ENCODE data around the gene TMEM108.

The TMEM108 gene

GRCh38 chr3:133419151-133419909 lies 381.1 kb downstream of the TMEM108 start:
- no peaks in the 10 kb centered on the region for H3K36me3 Mint-ChIP-seq (ENCODE audit: low read depth)
- H3K27ac Mint-ChIP-seq: no peak overlapping the region
- DNase-seq: no peak
- H3K9me3 Mint-ChIP-seq: no peaks in the 10 kb centered on the region
- H3K4me3 Mint-ChIP-seq: no peak overlapping the region
- H3K27me3 Mint-ChIP-seq: peaks cover 2% of the 10 kb centered on the region
- peaks cover 6% of the 10 kb centered on the region for H3K4me1 Mint-ChIP-seq (ENCODE audit: low read depth)

DNA sequence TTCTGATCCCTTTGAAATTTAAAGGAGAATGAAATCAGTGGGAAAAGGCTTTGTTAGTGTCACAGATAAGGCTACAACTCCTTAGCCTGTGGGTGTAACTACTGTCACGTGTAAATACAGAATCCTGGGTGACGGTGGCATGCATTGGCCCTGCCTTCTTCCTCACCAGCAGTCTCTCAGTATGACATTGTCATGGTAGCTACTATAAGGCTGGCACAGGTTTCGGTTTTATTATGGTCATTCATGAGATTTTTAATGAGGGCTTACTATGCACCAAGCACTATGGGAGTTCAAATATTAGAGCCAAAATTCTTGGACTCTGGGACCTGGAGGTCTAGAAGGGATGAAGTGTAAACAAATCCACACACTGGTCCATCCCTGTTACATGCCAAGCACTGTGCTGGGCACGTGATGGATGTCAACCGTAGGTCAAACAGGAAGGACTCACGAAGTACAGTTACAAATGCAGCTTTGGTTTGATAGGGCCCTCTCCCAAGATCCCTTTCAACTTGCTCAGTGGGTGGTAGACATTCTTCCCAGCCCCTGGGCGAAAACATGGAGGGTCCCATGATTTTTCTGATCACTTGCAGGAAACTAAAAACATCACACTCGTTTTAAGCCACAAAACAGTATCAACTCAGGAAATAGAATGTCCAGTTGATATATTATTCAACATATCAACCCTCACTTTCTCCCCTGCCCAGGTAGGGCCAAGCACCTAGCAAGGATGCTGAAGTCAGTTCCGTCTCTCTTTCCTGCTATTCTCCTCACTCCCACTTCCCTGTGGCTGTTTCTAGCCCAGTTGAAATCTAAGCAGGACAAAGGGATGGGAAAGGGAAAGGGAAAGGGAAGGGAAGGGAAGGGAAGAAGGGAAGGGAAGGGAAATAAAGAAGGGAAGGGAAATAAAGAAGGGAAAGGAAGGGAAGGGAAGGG lies 387.0 kb downstream of the TMEM108 start:
- H3K27ac Mint-ChIP-seq: peak overlapping the region; percentile 61
- no peak overlapping the region for H3K4me3 Mint-ChIP-seq

GRCh38 chr3:133425898-133426297 lies 387.7 kb downstream of the TMEM108 start:
- Mint-ChIP-seq H3K9me3 (no peaks in the 10 kb centered on the region), H3K36me3 (ENCODE audit: low read depth) (no peaks in the 10 kb centered on the region), H3K27ac (no peak overlapping the region), H3K27me3 (peaks cover 2% of the 10 kb centered on the region), H3K4me3 (no peak overlapping the region), H3K4me1 (ENCODE audit: low read depth) (peaks cover 15% of the 10 kb centered on the region)
- no peak for DNase-seq

More for the DNA sequence above, 387.0 kb downstream of the TMEM108 start:
- peaks cover 15% of the 10 kb centered on the region for H3K4me1 Mint-ChIP-seq (ENCODE audit: low read depth)
- DNase-seq: no peak
- H3K27me3 Mint-ChIP-seq: peaks cover 2% of the 10 kb centered on the region
- H3K36me3 Mint-ChIP-seq (ENCODE audit: low read depth): no peaks in the 10 kb centered on the region
- H3K9me3 Mint-ChIP-seq: no peaks in the 10 kb centered on the region

DNA sequence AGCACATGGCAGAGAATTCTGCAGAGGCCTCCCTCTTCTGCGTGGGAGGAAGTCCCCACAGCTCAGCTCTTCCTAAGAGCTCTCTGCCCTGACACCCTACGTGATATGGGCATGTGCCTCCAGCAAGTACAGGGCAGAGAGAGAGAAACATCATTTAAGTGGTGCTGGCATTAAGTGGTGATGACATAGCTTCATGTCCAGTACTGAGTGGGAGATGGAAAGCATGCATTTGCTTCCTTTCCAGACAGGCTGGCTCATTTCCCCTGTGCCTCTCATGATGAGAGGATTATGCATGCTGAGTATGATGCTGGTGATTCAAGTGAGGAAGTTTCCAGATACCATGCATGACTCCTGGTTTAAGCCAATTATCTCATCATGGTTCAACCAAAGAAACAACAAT lies 388.5 kb downstream of the TMEM108 start:
- Mint-ChIP-seq H3K9me3 (no peaks in the 10 kb centered on the region), H3K27ac (no peak overlapping the region), H3K27me3 (peaks cover 2% of the 10 kb centered on the region), H3K4me1 (ENCODE audit: low read depth) (peaks cover 15% of the 10 kb centered on the region), H3K36me3 (ENCODE audit: low read depth) (no peaks in the 10 kb centered on the region), H3K4me3 (no peak overlapping the region)
- DNase-seq: no peak

DNA sequence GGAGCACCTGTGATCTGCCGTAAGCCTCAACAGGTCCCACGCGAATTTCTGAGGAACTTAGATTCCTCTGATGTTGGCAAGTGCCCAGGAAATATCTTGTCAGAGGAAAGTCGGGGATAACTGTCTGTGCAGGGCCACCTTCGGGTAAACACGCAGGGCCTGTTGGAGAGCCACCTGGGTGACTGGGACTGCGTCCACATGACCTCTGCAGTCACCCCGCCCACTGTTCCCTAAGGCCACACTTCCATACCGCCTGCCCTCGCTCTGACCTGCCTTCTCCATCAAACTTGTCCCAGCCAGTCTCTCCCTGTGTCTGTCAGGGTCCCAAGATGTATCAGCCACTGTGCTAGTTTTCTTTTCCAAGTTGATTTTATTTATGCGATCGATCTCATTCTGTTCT lies 390.4 kb downstream of the TMEM108 start:
- DNase-seq: no peak
- Mint-ChIP-seq H3K27ac (no peak overlapping the region), H3K4me1 (ENCODE audit: low read depth) (peaks cover 13% of the 10 kb centered on the region), H3K9me3 (no peaks in the 10 kb centered on the region), H3K36me3 (ENCODE audit: low read depth) (no peaks in the 10 kb centered on the region), H3K4me3 (no peak overlapping the region), H3K27me3 (peaks cover 2% of the 10 kb centered on the region)

DNA sequence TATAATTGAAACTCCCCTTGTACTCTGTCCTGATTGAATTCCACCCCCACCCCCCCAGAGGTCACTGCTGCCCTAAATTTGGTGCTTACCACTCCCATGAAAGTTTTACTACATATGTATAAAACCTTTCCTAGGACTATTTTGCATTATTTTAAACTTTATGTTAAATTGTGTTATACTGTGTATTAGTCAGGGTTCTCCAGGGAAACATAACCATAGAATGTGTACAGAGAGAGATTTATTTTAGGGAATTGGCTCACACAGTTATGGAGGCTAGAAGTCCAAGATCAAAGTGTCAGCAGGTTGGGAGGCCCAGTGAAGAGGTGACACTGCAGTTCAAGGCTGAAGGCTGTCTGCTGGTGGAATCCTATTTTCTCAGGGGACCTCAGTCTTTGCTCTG lies 390.9 kb downstream of the TMEM108 start:
- Mint-ChIP-seq H3K4me3 (no peak overlapping the region), H3K36me3 (ENCODE audit: low read depth) (no peaks in the 10 kb centered on the region), H3K27me3 (no peaks in the 10 kb centered on the region), H3K4me1 (ENCODE audit: low read depth) (peaks cover 9% of the 10 kb centered on the region), H3K9me3 (no peaks in the 10 kb centered on the region), H3K27ac (no peak overlapping the region)
- DNase-seq: no peak

DNA sequence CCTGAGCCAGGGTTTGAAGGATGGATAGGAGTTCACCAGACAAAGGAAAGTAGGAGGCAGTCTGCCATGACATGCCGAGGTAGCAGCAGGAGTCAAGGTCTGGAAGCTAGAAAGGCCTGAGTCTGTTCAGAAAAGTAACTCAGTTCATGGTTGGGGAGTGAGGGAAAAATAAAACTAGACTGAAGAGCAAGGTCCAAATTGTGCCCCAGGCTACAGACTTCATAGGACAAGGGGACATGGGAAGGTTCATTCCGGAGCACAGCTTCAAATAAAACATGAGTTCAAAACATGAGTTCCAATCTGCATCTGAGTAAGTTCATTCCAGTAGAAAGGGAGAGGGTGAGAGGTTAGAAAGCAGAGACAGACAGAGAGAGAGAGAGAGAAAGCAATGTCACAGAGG lies 401.4 kb downstream of the TMEM108 start:
- no peak overlapping the region for H3K4me3 Mint-ChIP-seq
- no peak overlapping the region for H3K27ac Mint-ChIP-seq
- DNase-seq: no peak
- H3K27me3 Mint-ChIP-seq: no peaks in the 10 kb centered on the region
- H3K36me3 Mint-ChIP-seq (ENCODE audit: low read depth): no peaks in the 10 kb centered on the region
- H3K9me3 Mint-ChIP-seq: peaks cover 12% of the 10 kb centered on the region
- peaks cover 37% of the 10 kb centered on the region for H3K4me1 Mint-ChIP-seq (ENCODE audit: low read depth)

DNA sequence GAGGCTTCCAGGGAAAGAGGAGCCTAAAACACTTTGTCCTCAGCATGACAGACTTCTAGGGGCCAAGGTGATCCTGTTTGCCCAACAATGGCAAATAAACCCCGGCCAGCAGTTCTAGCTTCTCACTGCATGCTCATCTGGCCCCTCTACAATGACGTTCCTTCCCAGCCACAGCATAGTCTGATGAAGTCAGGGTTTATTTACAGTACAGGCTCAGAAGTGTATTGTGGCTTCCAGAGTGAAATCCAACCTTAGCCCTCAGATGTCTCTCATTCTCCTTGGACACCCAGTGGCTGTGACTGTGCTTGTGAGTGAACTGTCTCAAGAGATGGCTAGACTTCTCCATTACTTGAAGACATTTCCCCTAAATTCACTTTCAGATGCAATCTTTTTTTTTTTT lies 402.5 kb downstream of the TMEM108 start:
- H3K4me1 Mint-ChIP-seq (ENCODE audit: low read depth): peaks cover 42% of the 10 kb centered on the region
- no peaks in the 10 kb centered on the region for H3K27me3 Mint-ChIP-seq
- H3K27ac Mint-ChIP-seq: no peak overlapping the region
- peaks cover 12% of the 10 kb centered on the region for H3K9me3 Mint-ChIP-seq
- H3K36me3 Mint-ChIP-seq (ENCODE audit: low read depth): no peaks in the 10 kb centered on the region
- no peak for DNase-seq
- H3K4me3 Mint-ChIP-seq: no peak overlapping the region

DNA sequence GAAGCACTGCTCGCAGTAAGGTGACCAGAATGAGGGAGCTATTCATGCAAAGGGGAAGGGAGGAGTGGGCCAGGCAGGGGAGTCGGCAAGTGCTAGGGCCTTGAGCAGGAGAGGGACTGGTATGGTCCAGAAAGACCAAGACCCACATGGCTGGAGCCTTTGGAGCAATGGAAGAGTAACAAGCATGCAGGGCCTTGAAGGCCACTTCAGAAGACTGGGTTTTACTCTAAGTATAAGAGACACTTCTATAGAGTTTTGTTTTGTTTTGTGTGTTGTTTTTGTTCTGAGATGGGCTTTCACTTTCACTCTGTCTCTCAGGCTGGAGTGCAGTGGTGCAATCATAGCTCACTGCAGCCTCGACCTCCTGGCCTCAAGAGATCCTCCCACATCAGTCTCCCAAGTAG lies 403.7 kb downstream of the TMEM108 start:
- H3K36me3 Mint-ChIP-seq (ENCODE audit: low read depth): no peaks in the 10 kb centered on the region
- H3K9me3 Mint-ChIP-seq: peaks cover 12% of the 10 kb centered on the region
- peaks cover 42% of the 10 kb centered on the region for H3K4me1 Mint-ChIP-seq (ENCODE audit: low read depth)
- H3K27me3 Mint-ChIP-seq: no peaks in the 10 kb centered on the region
- no peak for DNase-seq
- peak overlapping the region; percentile 68 for H3K4me3 Mint-ChIP-seq
- H3K27ac Mint-ChIP-seq: peak overlapping the region; percentile 92

- Mint-ChIP-seq H3K4me3 (peak overlapping the region; percentile 68), H3K9me3 (peaks cover 12% of the 10 kb centered on the region), H3K36me3 (ENCODE audit: low read depth) (no peaks in the 10 kb centered on the region), H3K27ac (peak overlapping the region; percentile 92), H3K27me3 (no peaks in the 10 kb centered on the region), H3K4me1 (ENCODE audit: low read depth) (peaks cover 43% of the 10 kb centered on the region)
- no peak for DNase-seq
Observed at GRCh38 chr3:133442518-133442917, 404.3 kb downstream of the TMEM108 start.

- Mint-ChIP-seq H3K27me3 (no peaks in the 10 kb centered on the region), H3K4me1 (ENCODE audit: low read depth) (peaks cover 52% of the 10 kb centered on the region), H3K27ac (peak overlapping the region; percentile 84), H3K36me3 (ENCODE audit: low read depth) (no peaks in the 10 kb centered on the region), H3K9me3 (peaks cover 12% of the 10 kb centered on the region), H3K4me3 (no peak overlapping the region)
- DNase-seq: no peak
Observed at GRCh38 chr3:133443649-133444422, 405.6 kb downstream of the TMEM108 start.

DNA sequence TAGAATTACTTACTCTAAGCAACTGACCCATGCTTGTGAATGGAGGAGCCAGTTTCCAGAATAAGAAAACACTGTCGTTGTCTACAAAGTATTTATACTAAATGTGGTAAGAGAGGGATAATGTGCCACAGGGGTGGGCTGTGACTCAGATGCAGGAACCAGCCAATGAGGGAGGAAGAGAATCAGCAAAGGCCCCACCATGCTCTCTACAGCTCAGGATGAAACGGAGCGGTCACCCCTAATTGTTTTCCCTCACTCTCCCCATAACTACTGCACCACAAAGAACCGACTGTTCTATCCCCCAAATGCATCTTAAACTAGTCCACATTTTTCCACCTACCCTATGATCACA lies 406.2 kb downstream of the TMEM108 start:
- H3K9me3 Mint-ChIP-seq: peaks cover 10% of the 10 kb centered on the region
- H3K4me1 Mint-ChIP-seq (ENCODE audit: low read depth): peaks cover 58% of the 10 kb centered on the region
- no peak for DNase-seq
- H3K36me3 Mint-ChIP-seq (ENCODE audit: low read depth): no peaks in the 10 kb centered on the region
- H3K27ac Mint-ChIP-seq: peak overlapping the region; percentile 8
- H3K27me3 Mint-ChIP-seq: no peaks in the 10 kb centered on the region
- no peak overlapping the region for H3K4me3 Mint-ChIP-seq

- no peaks in the 10 kb centered on the region for H3K36me3 Mint-ChIP-seq (ENCODE audit: low read depth)
- peaks cover 3% of the 10 kb centered on the region for H3K9me3 Mint-ChIP-seq
- no peak for DNase-seq
- H3K4me1 Mint-ChIP-seq (ENCODE audit: low read depth): peaks cover 62% of the 10 kb centered on the region
- no peak overlapping the region for H3K27ac Mint-ChIP-seq
- H3K27me3 Mint-ChIP-seq: no peaks in the 10 kb centered on the region
- no peak overlapping the region for H3K4me3 Mint-ChIP-seq
Observed at GRCh38 chr3:133445108-133445507, 406.9 kb downstream of the TMEM108 start.

Data from activated T-cell treated with anti-CD3 and anti-CD28 coated beads, Interleukin-2, amount 50 U/mL, for 24 hours (primary cell).